LNCaP clone FGC (cell line): ENCODE measurements around the gene USP51.
"Not testable (repeated sequence)": the region's sequence is repeated elsewhere in the genome, so short reads cannot be mapped to it uniquely, and the experiment has no call there.

Source experiments
- DNase-seq: peaks from one replicate; pipeline ENCODE4 v3.0.0-alpha.2; 2011; ENCODE audit warnings: low read depth
- H3K4me3 ChIP-seq: 2 replicates; pipeline ENCODE4 v1.5.1; 2011; ENCODE audit warnings: mild to moderate bottlenecking, low read depth, low read length, control low read depth
- CTCF ChIP-seq: IDR thresholded peaks from 2 replicates; pipeline ENCODE4 v1.5.1; 2012; ENCODE audit warnings: mild to moderate bottlenecking; ENCODE audit not compliant: control insufficient read depth, insufficient read depth; ENCODE audit errors: extremely low read depth

The USP51 gene

GRCh38 chrX:55484948-55485347 is 4.7 kb downstream of the USP51 start:
- DNase-seq: no peak
- no peak overlapping the region for H3K4me3 ChIP-seq
- no peak for TF ChIP-seq CTCF

- no peak overlapping the region for H3K4me3 ChIP-seq
- no peak for DNase-seq
- no peak for TF ChIP-seq CTCF
These were observed 9.1 kb downstream of the USP51 start for GRCh38 chrX:55480390-55481062.

GRCh38 chrX:55479956-55480355 is 9.7 kb downstream of the USP51 start:
- not testable (repeated sequence) for DNase-seq, H3K4me3 ChIP-seq

GRCh38 chrX:55465791-55466190 is 23.9 kb downstream of the USP51 start:
- H3K4me3 ChIP-seq, DNase-seq: not testable (repeated sequence)

- not testable (repeated sequence) for DNase-seq, H3K4me3 ChIP-seq
These were observed 24.5 kb downstream of the USP51 start for GRCh38 chrX:55465108-55465507.

- not testable (repeated sequence) for DNase-seq
These were observed 25.6 kb downstream of the USP51 start for GRCh38 chrX:55464050-55464449.

GRCh38 chrX:55459926-55460325 is 29.7 kb downstream of the USP51 start:
- not testable (repeated sequence) for DNase-seq, H3K4me3 ChIP-seq

More at GRCh38 chrX:55464050-55464449, 25.6 kb downstream of the USP51 start:
- H3K4me3 ChIP-seq: not testable (repeated sequence)

GRCh38 chrX:55459426-55459825 is 30.2 kb downstream of the USP51 start:
- not testable (repeated sequence) for H3K4me3 ChIP-seq, DNase-seq

GRCh38 chrX:55455708-55456107 is 33.9 kb downstream of the USP51 start:
- DNase-seq: not testable (repeated sequence)

GRCh38 chrX:55452833-55453124 is 36.9 kb downstream of the USP51 start:
- TF ChIP-seq CTCF: no peak
- H3K4me3 ChIP-seq: no peak overlapping the region
- DNase-seq: no peak

More at GRCh38 chrX:55455708-55456107, 33.9 kb downstream of the USP51 start:
- H3K4me3 ChIP-seq: not testable (repeated sequence)

- no peak for TF ChIP-seq CTCF
- no peak for DNase-seq
- no peak within 1 kb of the TSS for H3K4me3 ChIP-seq
These were observed 37.4 kb downstream of the USP51 start, which contains the start of gene MAGEH1 for GRCh38 chrX:55451990-55452832. MAGEH1 (plus strand) TSS chrX:55452127; CDS start chrX:55452375, 248 bp downstream.
